Hematopoietic multipotent progenitor cell treated with erythropoietin and hydrocortisone succinate and interleukin-3 and kit ligand, for 15 days (in vitro differentiated cells): Measurements from ENCODE around the gene CHRNA4.

ENCODE experiments used
- DNase-seq: peaks from one replicate; pipeline ENCODE4 v3.0.0-alpha.2; 2015; ENCODE audit warnings: low spot score

Gene CHRNA4

GRCh38 chr20:63377951-63378381, 16.8 kb upstream of the CHRNA4 start:
- no peak for DNase-seq

GRCh38 chr20:63377256-63377941, 16.2 kb upstream of the CHRNA4 start:
- DNase-seq = no peak

GRCh38 chr20:63376283-63377250, 15.4 kb upstream of the CHRNA4 start:
- no peak for DNase-seq

GRCh38 chr20:63375438-63375837, 14.3 kb upstream of the CHRNA4 start:
- DNase-seq = no peak

GRCh38 chr20:63374504-63374903, 13.4 kb upstream of the CHRNA4 start:
- no peak for DNase-seq

GRCh38 chr20:63373996-63374395, 12.8 kb upstream of the CHRNA4 start:
- no peak for DNase-seq

GRCh38 chr20:63372971-63373885, 12.1 kb upstream of the CHRNA4 start:
- no peak for DNase-seq

GRCh38 chr20:63371291-63371865, 10.2 kb upstream of the CHRNA4 start:
- no peak for DNase-seq

- no peak for DNase-seq
Observed at GRCh38 chr20:63370618-63371187, 9.6 kb upstream of the CHRNA4 start.

GRCh38 chr20:63369724-63370617, 8.8 kb upstream of the CHRNA4 start:
- no peak for DNase-seq

- DNase-seq = no peak
Observed at GRCh38 chr20:63369024-63369530, 7.9 kb upstream of the CHRNA4 start.

- no peak for DNase-seq
Observed at GRCh38 chr20:63368151-63368550, 7.0 kb upstream of the CHRNA4 start.

- no peak for DNase-seq
Observed at GRCh38 chr20:63367446-63368055, 6.4 kb upstream of the CHRNA4 start.

GRCh38 chr20:63366390-63367365, 5.5 kb upstream of the CHRNA4 start:
- no peak for DNase-seq

- DNase-seq = no peak
Observed at GRCh38 chr20:63365601-63366389, 4.6 kb upstream of the CHRNA4 start.

- DNase-seq = no peak
Observed at GRCh38 chr20:63364801-63365585, 3.8 kb upstream of the CHRNA4 start.
